ENCODE data around the gene TPSD1.

Gene TPSD1

GRCh38 chr16:1279081-1279944 is 23.4 kb downstream of the TPSD1 start:
- H3K4me3 ChIP-seq (ENCODE audit: control insufficient read depth in 1 of 7, extremely low read depth in 1 of 7, insufficient read depth in 4 of 7, low read depth in 2 of 7, low read length in 6 of 7): no peak overlapping the region
- CTCF ChIA-PET: interaction anchor here (1.0 kb wide), 1 partner anchor 25 kb away, joined by 3 read pairs; no protein-coding TSS in a partner anchor
- POLR2A ChIA-PET: no interaction called here
- H3K9me3 ChIP-seq (ENCODE audit: control extremely low read depth in 1 of 5, control insufficient read depth in 4 of 5, insufficient read depth in 2 of 5, low read depth in 1 of 5, low read length in 4 of 5): no peaks in the 10 kb centered on the region
- H3K27ac ChIP-seq (ENCODE audit: insufficient read depth in 1 of 2, low read depth in 1 of 2, low read length in 2 of 2, poor library complexity in 1 of 2, severe bottlenecking in 2 of 2): no peak overlapping the region
- DNase-seq: no peak
- H3K36me3 ChIP-seq (ENCODE audit: control insufficient read depth in 4 of 4, insufficient read depth in 4 of 4, low read length in 3 of 4): no peaks in the 10 kb centered on the region
- peaks cover 0 to 15% (median 2%) of the 10 kb centered on the region in 4 experiments for H3K4me1 ChIP-seq (ENCODE audit: control extremely low read depth in 1 of 4, control insufficient read depth in 4 of 4, insufficient read depth in 4 of 4, low read length in 3 of 4)
- peaks cover 0 to 53% (median 6%) of the 10 kb centered on the region in 5 experiments for H3K27me3 ChIP-seq (replicated peaks in 2 of 5; ENCODE audit: control insufficient read depth in 4 of 5, insufficient read depth in 5 of 5, low read length in 4 of 5)
- 83% methylated on average over 29 of the region's 30 CpGs for WGBS (ENCODE audit: insufficient coverage)

- Histone ChIP-seq H3K36me3 (ENCODE audit: control insufficient read depth in 4 of 4, insufficient read depth in 4 of 4, low read length in 3 of 4) (no peaks in the 10 kb centered on the region), H3K27ac (ENCODE audit: insufficient read depth in 1 of 2, low read depth in 1 of 2, low read length in 2 of 2, poor library complexity in 1 of 2, severe bottlenecking in 2 of 2) (no peak overlapping the region), H3K9me3 (ENCODE audit: control extremely low read depth in 1 of 5, control insufficient read depth in 4 of 5, insufficient read depth in 2 of 5, low read depth in 1 of 5, low read length in 4 of 5) (no peaks in the 10 kb centered on the region), H3K4me1 (ENCODE audit: control extremely low read depth in 1 of 4, control insufficient read depth in 4 of 4, insufficient read depth in 4 of 4, low read length in 3 of 4) (peaks cover 0 to 15% (median 2%) of the 10 kb centered on the region in 4 experiments), H3K4me3 (ENCODE audit: control insufficient read depth in 1 of 7, extremely low read depth in 1 of 7, insufficient read depth in 4 of 7, low read depth in 2 of 7, low read length in 6 of 7) (no peak overlapping the region), H3K27me3 (replicated peaks in 2 of 5; ENCODE audit: control insufficient read depth in 4 of 5, insufficient read depth in 5 of 5, low read length in 4 of 5) (peaks cover 0 to 53% (median 6%) of the 10 kb centered on the region in 5 experiments)
- ChIA-PET POLR2A (no interaction called here), CTCF (no interaction called here)
- DNase-seq: no peak
- WGBS (ENCODE audit: insufficient coverage): 89% methylated on average over 25 of the region's 29 CpGs
Observed at GRCh38 chr16:1279945-1280589, 24.2 kb downstream of the TPSD1 start.

DNA sequence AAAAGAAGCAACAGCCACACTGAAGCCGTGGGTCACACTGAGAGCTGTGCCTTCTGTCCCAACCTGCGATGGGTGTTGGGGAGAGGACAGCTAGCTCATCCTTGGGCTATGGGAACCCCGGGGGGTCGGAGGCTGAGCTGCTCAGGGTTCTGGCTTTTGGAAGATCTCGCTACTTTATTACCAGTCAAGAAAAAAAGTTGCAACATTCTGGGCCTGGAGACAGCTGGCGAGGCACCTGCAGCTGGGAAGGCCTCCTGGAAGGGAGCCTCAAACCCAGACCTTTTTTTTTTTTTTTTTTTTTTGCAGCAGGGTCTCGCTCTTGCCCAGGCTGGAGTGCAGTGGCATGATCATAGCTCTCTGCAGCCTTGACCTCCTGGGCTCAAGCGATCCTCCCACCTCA is 24.9 kb downstream of the TPSD1 start:
- Histone ChIP-seq H3K27ac (ENCODE audit: insufficient read depth in 1 of 2, low read depth in 1 of 2, low read length in 2 of 2, poor library complexity in 1 of 2, severe bottlenecking in 2 of 2) (no peak overlapping the region), H3K36me3 (ENCODE audit: control insufficient read depth in 4 of 4, insufficient read depth in 4 of 4, low read length in 3 of 4) (no peaks in the 10 kb centered on the region), H3K4me1 (ENCODE audit: control extremely low read depth in 1 of 4, control insufficient read depth in 4 of 4, insufficient read depth in 4 of 4, low read length in 3 of 4) (peaks cover 0 to 15% (median 2%) of the 10 kb centered on the region in 4 experiments), H3K27me3 (replicated peaks in 2 of 5; ENCODE audit: control insufficient read depth in 4 of 5, insufficient read depth in 5 of 5, low read length in 4 of 5) (peaks cover 0 to 50% (median 10%) of the 10 kb centered on the region in 5 experiments), H3K4me3 (ENCODE audit: control insufficient read depth in 1 of 7, extremely low read depth in 1 of 7, insufficient read depth in 4 of 7, low read depth in 2 of 7, low read length in 6 of 7) (no peak overlapping the region), H3K9me3 (ENCODE audit: control extremely low read depth in 1 of 5, control insufficient read depth in 4 of 5, insufficient read depth in 2 of 5, low read depth in 1 of 5, low read length in 4 of 5) (no peaks in the 10 kb centered on the region)
- ChIA-PET CTCF (no interaction called here), POLR2A (no interaction called here)
- WGBS (ENCODE audit: insufficient coverage): 89% methylated on average over 6 of the region's 8 CpGs
- DNase-seq: no peak

GRCh38 chr16:1281517-1281916 is 25.6 kb downstream of the TPSD1 start:
- Histone ChIP-seq H3K36me3 (ENCODE audit: control insufficient read depth in 4 of 4, insufficient read depth in 4 of 4, low read length in 3 of 4) (no peaks in the 10 kb centered on the region), H3K4me1 (ENCODE audit: control extremely low read depth in 1 of 4, control insufficient read depth in 4 of 4, insufficient read depth in 4 of 4, low read length in 3 of 4) (peaks cover 0 to 15% (median 2%) of the 10 kb centered on the region in 4 experiments), H3K4me3 (ENCODE audit: control insufficient read depth in 1 of 7, extremely low read depth in 1 of 7, insufficient read depth in 4 of 7, low read depth in 2 of 7, low read length in 6 of 7) (no peak overlapping the region), H3K27me3 (replicated peaks in 2 of 5; ENCODE audit: control insufficient read depth in 4 of 5, insufficient read depth in 5 of 5, low read length in 4 of 5) (peaks cover 0 to 50% (median 10%) of the 10 kb centered on the region in 5 experiments), H3K27ac (ENCODE audit: insufficient read depth in 1 of 2, low read depth in 1 of 2, low read length in 2 of 2, poor library complexity in 1 of 2, severe bottlenecking in 2 of 2) (no peak overlapping the region), H3K9me3 (ENCODE audit: control extremely low read depth in 1 of 5, control insufficient read depth in 4 of 5, insufficient read depth in 2 of 5, low read depth in 1 of 5, low read length in 4 of 5) (no peaks in the 10 kb centered on the region)
- ChIA-PET CTCF (no interaction called here), POLR2A (no interaction called here)
- no peak for DNase-seq
- 96% methylated on average over 13 of the region's 16 CpGs for WGBS (ENCODE audit: insufficient coverage)

DNA sequence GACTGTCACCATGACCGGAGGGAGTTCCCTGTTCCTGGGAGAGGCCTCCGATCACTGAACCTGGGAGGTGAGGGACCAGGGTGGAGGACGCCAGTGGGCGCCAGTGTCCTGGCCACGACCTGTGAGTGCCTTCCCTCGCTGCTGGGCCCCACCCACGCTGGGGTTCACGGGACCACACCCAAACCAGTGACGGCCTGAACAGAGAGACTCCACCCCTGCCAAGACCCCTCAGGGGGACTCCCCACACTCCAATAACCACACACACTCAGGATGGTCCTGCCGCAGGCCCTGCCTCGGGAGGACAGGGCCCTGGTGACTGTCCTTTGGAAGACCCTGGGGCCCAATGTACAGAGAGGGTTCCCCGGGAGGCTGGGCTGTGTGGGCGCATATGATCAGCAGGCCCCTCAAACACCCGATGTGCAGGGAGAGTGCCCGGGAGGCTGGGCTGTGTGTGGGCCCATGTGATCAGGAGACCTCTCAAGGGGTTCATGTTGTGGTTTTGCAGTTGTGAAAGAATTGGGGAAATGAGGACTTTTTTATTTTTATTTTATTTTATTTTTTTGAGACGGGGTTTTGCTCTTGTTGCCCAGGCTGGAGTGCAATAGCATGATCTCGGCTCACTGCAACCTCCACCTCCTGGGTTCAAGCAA is 26.6 kb downstream of the TPSD1 start:
- Histone ChIP-seq H3K9me3 (ENCODE audit: control extremely low read depth in 1 of 5, control insufficient read depth in 4 of 5, insufficient read depth in 2 of 5, low read depth in 1 of 5, low read length in 4 of 5) (no peaks in the 10 kb centered on the region), H3K4me3 (ENCODE audit: control insufficient read depth in 1 of 7, extremely low read depth in 1 of 7, insufficient read depth in 4 of 7, low read depth in 2 of 7, low read length in 6 of 7) (no peak overlapping the region), H3K27me3 (replicated peaks in 2 of 5; ENCODE audit: control insufficient read depth in 4 of 5, insufficient read depth in 5 of 5, low read length in 4 of 5) (peaks cover 0 to 50% (median 8%) of the 10 kb centered on the region in 5 experiments), H3K27ac (ENCODE audit: insufficient read depth in 1 of 2, low read depth in 1 of 2, low read length in 2 of 2, poor library complexity in 1 of 2, severe bottlenecking in 2 of 2) (no peak overlapping the region), H3K4me1 (ENCODE audit: control extremely low read depth in 1 of 4, control insufficient read depth in 4 of 4, insufficient read depth in 4 of 4, low read length in 3 of 4) (peaks cover 0 to 15% (median 2%) of the 10 kb centered on the region in 4 experiments), H3K36me3 (ENCODE audit: control insufficient read depth in 4 of 4, insufficient read depth in 4 of 4, low read length in 3 of 4) (no peaks in the 10 kb centered on the region)
- no peak for DNase-seq
- POLR2A ChIA-PET: no interaction called here
- WGBS (ENCODE audit: insufficient coverage): 90% methylated on average over 12 of the region's 17 CpGs
- CTCF ChIA-PET: no interaction called here

- Histone ChIP-seq H3K27me3 (replicated peaks in 2 of 5; ENCODE audit: control insufficient read depth in 4 of 5, insufficient read depth in 5 of 5, low read length in 4 of 5) (peaks cover 0 to 50% (median 9%) of the 10 kb centered on the region in 5 experiments), H3K4me1 (ENCODE audit: control extremely low read depth in 1 of 4, control insufficient read depth in 4 of 4, insufficient read depth in 4 of 4, low read length in 3 of 4) (peaks cover 0 to 15% (median 2%) of the 10 kb centered on the region in 4 experiments), H3K36me3 (ENCODE audit: control insufficient read depth in 4 of 4, insufficient read depth in 4 of 4, low read length in 3 of 4) (no peaks in the 10 kb centered on the region), H3K9me3 (ENCODE audit: control extremely low read depth in 1 of 5, control insufficient read depth in 4 of 5, insufficient read depth in 2 of 5, low read depth in 1 of 5, low read length in 4 of 5) (no peaks in the 10 kb centered on the region), H3K27ac (ENCODE audit: insufficient read depth in 1 of 2, low read depth in 1 of 2, low read length in 2 of 2, poor library complexity in 1 of 2, severe bottlenecking in 2 of 2) (no peak overlapping the region), H3K4me3 (ENCODE audit: control insufficient read depth in 1 of 7, extremely low read depth in 1 of 7, insufficient read depth in 4 of 7, low read depth in 2 of 7, low read length in 6 of 7) (no peak overlapping the region)
- 36% methylated on average over 6 of the region's 17 CpGs for WGBS (ENCODE audit: insufficient coverage)
- POLR2A ChIA-PET: no interaction called here
- CTCF ChIA-PET: no interaction called here
- DNase-seq: no peak
Observed at GRCh38 chr16:1283296-1283695, 27.4 kb downstream of the TPSD1 start.

Data from common myeloid progenitor, CD34-positive (primary cell).